ENCODE data around the gene MINDY4.
"Not testable (repeated sequence)": the region's sequence is repeated elsewhere in the genome, so short reads cannot be mapped to it uniquely, and the experiment has no call there.

MINDY4 gene

DNA sequence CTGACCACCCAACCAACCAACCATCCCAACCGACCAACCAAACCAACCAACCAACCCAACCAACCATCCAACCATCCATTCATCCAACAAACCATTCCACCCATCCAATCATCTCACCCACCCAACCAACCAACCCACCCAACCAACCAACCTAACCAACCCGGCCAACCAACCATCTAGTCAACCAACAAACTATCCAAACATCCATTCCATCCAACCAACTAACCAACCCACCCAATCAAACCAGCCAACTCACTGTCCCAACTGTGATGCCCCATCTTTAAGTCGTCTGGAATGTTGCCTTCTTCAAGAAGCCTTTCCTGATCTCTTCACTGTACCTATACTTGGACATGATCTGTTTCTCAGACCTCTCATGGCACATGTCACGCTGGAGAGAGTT is 31.6 kb downstream of the MINDY4 start:
- DNase-seq (ENCODE audit: low read depth) = no peak
- H3K4me3 ChIP-seq (ENCODE audit: low read length) = no peak overlapping the region
- TF ChIP-seq, protein P1, sequence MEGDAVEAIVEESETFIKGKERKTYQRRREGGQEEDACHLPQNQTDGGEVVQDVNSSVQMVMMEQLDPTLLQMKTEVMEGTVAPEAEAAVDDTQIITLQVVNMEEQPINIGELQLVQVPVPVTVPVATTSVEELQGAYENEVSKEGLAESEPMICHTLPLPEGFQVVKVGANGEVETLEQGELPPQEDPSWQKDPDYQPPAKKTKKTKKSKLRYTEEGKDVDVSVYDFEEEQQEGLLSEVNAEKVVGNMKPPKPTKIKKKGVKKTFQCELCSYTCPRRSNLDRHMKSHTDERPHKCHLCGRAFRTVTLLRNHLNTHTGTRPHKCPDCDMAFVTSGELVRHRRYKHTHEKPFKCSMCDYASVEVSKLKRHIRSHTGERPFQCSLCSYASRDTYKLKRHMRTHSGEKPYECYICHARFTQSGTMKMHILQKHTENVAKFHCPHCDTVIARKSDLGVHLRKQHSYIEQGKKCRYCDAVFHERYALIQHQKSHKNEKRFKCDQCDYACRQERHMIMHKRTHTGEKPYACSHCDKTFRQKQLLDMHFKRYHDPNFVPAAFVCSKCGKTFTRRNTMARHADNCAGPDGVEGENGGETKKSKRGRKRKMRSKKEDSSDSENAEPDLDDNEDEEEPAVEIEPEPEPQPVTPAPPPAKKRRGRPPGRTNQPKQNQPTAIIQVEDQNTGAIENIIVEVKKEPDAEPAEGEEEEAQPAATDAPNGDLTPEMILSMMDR (conservative IDR thresholded peaks at IDR 0.05; ENCODE audit: low read length) = no peak

DNA sequence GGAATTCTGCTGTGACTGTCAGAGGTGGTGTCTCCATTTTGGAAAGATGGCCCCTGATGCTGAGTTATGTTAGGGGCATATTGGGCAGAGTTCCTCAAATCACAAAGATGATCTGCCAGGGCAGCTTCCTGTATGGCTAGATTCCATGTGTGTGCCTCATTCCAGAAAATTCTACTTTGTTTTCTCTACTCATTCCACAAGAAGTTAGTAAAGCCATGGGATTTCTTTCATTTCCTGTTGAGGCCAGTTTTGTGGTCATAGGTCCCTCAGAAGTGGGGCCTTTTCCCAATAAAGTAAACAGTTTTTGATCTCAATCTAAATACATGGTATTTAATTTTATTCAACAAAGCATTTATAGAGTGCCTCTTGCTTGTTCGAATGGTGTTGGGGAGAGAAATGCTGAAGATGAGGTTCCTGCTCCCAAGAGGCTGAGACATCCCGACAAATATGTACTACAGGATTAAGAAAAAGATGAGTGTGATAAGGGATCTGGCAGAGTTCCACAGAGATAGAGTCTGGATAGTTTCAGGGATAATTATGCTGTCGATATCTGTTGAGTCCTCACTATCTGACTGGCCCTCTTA is 33.0 kb downstream of the MINDY4 start:
- no peak overlapping the region for H3K4me3 ChIP-seq (ENCODE audit: low read length)
- DNase-seq (ENCODE audit: low read depth) = peak; percentile 90
- TF ChIP-seq, protein P1 (conservative IDR thresholded peaks at IDR 0.05; ENCODE audit: low read length) = no peak

DNA sequence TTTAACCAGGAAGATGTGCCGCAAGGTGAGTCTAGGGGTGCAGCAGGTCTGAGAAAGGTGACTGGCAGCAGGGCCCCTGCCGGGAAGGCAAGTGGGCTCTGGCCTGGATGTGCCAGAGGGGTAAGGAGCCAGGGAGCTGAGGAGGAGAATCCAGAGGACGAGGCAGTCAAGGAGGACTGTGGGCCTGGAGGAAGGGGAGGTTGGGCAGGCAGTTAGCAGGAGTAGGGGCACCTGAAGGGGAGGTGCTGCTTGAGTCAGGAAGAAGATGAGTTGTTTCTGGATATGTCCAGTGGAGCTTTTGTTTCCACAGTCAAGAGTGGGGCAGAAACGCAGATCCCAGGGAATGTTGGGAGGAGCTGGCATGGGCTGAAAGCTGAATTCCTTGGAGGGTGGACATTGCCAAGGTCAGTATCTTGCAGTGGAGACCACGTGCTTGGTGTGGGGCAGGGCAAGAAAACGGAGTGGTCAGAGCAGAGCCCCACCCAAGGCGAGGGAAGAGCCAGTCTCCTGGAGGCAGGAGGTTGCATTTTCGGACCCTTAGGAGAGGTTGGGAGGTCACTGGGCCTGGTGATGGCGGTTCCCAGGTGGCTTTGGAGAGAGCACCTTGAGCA is 34.0 kb downstream of the MINDY4 start:
- TF ChIP-seq, protein P1 (conservative IDR thresholded peaks at IDR 0.05; ENCODE audit: low read length) = no peak
- no peak for DNase-seq (ENCODE audit: low read depth)
- H3K4me3 ChIP-seq (ENCODE audit: low read length) = no peak overlapping the region

DNA sequence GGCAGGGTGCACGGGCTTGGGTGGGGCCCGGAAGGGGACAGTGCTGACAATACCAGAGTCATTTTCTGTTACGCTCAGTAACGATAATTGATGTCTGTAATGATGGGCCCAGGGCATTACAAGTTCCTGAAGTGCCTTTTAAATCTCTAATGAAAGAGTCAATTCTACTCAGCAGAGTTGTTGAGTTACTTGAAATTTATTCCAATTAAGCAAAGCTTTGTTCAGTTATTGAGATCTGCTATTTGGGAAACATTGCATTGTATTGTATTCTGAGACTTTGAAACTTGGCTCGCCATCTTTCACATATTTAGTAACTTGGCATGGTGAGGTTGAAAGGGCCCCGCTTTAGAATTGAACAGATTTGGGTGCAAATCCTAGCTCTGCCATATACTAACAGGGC is 34.7 kb downstream of the MINDY4 start:
- TF ChIP-seq, protein P1 (conservative IDR thresholded peaks at IDR 0.05; ENCODE audit: low read length) = no peak
- no peak for DNase-seq (ENCODE audit: low read depth)

DNA sequence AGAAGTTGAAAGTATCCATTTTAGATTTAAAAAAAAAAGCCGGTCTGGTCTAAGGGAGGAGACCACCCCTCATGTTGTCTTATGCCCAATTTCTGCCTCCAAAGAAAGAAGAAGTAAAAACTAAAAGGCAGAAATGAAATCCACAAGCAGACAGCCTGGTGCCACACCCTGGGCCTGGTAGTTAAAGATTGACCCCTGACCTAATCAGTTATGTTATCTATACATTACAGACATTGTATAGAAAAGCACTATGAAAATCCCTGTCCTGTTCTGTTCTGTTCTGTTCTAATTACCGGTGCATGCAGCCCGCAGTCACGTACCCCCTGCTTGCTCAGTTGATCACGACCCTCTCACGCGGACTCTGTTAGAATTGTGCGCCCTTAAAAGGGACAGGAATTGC is 36.3 kb downstream of the MINDY4 start:
- not testable (repeated sequence) for DNase-seq (ENCODE audit: low read depth); H3K4me3 ChIP-seq (ENCODE audit: low read length)

More for the DNA sequence above, 34.7 kb downstream of the MINDY4 start:
- no peak overlapping the region for H3K4me3 ChIP-seq (ENCODE audit: low read length)

DNA sequence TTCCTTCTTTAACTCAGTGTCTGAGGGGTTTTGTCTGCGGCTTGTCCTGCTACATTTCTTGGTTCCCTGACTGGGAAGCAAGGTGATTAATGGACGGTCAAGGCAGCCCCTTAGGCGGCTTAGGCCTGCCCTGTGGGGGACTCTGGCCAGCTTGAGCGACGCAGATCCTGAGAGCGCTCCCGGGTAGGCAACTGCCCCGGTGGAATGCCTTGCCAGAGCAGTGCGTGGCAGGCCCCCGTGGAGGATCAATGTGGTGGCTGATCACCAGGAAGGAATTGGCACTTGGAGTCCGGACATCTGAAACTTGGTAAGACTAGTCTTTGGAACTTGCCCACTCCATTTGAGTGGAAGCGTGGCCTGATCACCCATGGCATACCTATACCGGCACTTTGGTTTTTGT is 36.7 kb downstream of the MINDY4 start:
- not testable (repeated sequence) for DNase-seq (ENCODE audit: low read depth); H3K4me3 ChIP-seq (ENCODE audit: low read length)

DNA sequence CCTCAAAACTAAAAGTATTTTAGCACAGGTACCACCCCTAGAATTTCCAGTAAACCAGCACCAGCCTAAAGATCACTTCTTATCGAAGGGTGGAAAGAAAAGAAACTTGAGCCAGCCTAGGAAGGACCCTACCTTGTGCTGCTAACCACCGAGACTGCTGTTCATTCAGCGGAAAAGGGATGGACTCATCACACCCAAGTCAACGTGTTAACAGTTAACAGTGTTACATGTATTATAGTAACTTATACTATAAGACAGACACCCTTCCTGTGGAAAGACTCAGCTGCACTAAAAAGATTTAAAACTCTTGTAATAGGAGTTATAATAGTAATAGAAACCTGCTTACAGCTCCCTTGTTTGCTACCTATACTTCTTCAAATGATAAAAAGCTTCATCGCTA is 39.8 kb downstream of the MINDY4 start:
- TF ChIP-seq, protein P1 (conservative IDR thresholded peaks at IDR 0.05; ENCODE audit: low read length) = no peak
- no peak overlapping the region for H3K4me3 ChIP-seq (ENCODE audit: low read length)
- DNase-seq (ENCODE audit: low read depth) = no peak

DNA sequence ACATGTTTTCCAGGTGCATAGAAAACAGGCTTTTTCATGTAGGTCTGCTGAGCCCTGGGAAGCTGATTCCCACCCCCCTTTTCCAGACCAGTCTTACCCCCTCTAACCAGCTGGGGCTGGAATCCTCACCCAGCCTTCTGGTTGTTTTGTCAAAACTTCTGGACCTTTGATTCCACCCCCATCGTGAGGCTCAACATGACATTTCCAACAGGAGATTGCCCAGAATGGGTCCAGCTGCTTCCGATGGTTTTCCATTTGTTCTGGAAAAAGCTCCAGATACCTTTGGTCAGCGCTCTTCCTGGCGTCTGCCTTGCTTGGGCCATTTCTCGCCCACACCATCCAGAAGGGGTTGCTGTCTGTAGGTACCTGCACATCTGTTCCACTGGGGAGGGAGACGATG is 41.5 kb downstream of the MINDY4 start:
- H3K4me3 ChIP-seq (ENCODE audit: low read length) = no peak overlapping the region
- TF ChIP-seq, protein P1 (conservative IDR thresholded peaks at IDR 0.05; ENCODE audit: low read length) = no peak
- DNase-seq (ENCODE audit: low read depth) = no peak
